ENCODE data around the gene CNTNAP2.
"Not testable (repeated sequence)": the region's sequence is repeated elsewhere in the genome, so short reads cannot be mapped to it uniquely, and the experiment has no call there.

Gene CNTNAP2

DNA sequence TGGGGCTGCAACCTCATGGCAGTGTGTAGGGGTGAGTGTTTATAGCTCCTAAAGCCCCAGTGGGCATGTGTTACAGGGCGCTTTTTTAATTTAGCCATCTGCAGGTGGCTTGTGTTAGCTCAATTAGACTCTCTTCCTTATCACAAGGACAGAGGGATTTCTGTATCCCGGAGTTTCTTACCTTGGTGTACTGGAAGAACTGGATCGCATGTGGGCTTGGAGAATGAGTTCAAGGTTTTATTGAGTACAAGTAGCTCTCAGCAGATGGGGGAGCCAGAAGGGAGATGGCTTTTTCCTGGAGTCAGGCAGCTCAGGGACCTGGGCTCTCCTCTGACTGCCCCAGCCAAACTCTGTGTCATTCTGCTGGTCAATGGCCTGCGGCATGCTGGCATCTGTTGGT is 2320.4 kb downstream of the CNTNAP2 start:
- DNase-seq, result no peak

DNA sequence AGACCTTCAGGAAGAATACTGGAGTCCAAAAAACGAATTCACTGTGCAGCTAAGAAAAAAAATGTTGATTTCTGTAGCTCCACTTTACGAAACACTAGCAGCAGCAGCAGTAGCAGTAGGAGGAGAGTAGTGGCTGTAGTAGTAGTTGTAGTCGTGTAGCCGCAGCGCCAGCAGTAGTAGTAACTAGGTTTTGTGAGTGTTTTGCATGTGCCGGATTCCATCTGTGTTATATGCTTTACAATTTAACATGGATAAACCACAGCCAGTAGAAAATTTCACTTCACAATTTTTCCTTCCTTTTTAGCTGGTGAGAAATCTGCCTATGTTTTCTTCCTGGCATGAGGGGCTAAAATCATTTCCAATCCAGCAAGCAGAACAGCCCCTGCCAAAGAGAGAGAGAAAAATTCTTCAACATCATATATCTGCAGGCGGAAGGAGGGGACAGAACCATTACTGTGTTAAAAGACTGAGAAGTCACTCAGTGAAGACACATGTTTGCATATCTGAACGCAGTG is 2325.6 kb downstream of the CNTNAP2 start:
- DNase-seq, result no peak

DNA sequence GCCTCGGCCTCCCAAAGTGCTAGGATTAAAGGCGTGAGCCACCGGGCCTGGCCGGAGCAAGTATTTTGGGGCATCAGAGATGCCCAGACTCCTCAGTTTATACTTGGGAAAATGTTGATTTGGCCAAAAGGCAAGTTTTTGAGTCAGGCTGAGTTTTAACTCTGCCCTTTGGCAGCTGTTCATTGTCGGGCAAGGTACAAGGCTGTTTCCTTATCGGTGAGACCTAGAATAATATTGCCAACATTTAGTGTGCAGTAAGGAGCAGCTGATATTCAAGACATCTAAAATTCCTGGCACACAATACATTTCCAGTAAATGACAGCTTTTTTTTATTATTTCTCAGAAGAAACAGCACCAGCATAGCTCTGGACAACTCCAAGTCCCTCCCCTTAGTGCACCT is 2326.3 kb downstream of the CNTNAP2 start:
- DNase-seq, result no peak

DNA sequence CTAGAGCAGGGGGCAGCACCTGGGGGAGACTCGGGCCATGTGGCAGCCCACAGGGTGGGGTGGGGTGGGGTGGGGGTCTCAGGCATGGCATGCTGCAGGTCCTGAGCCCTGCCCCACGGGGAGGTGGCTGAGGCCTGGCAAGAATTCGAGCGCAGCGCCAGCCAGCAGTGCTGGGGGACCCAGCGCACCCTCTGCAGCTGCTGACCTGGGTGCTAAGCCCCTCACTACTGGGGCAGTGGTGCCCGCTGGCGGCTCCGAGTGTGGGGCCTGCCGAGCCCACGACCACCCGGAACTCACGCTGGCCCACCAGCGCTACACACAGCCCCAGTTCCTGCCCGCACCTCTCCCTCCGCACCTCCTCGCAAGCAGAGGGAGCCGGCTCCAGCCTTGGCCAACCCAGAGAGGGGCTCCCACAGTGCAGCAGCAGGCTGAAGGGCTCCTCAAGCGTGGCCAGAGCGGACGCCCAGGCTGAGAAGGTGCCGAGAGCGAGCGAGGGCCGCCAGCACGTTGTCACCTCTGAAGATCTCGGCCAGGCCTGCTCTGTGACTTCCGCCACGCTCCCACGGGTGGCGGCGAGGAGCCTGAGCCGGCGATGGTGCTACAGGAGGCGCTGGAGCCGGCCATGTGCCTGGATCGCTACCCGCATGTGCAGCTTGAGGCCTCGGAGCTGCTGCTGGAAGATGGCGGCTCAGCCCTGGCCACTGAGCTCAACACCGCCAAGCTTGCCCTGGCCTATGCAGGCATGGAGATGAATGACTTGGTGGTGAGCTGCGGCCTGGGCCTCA is 2328.9 kb downstream of the CNTNAP2 start:
- no peak for DNase-seq

DNA sequence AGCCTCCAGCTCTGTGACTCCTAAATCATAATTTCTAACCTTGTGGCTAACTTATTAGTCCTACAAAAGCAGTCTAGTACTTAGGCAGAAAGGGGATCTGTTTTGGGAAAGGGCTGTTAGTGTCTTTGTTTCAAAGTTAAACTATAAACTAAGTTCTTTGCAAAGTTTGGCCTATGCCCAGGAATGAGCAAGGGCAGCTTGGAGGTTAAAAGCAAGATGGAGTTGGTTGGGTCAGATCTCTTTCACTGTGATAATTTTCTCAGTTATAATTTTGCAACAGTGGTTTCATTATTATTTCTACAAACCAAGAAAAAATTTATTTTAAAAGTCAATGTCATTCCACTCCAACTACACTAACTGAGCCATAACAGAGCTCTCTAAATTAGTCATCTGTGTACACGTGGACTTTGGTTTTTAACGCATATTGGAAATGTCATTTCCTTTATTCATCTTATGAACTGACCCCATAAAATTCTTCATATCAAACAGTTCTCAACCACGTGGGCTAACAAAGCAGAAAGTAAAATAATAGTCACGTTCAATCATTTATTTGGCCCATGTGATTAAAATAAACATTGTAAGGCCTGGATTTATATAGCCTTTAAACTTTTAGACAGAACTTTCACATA is 2330.7 kb downstream of the CNTNAP2 start:
- DNase-seq, result no peak

DNA sequence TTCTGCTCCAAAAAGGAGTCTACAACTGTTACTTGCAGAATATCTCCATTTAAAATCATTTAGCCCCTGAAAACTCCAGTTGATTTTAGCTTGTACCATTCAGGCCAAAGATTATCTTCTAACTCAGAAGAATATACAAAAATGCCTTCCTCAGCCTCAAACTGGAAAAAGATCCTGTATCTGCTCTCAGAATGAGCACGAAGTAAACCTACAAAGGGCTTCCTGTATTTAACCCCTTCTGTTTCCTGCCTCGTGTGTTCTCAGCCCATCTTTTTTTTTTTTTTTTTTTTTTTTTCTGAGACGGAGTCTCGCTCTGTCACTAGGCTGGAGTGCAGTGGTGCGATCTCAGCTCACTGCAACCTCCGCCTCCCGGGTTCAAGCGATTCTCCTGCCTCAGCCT is 2334.9 kb downstream of the CNTNAP2 start:
- DNase-seq, result not testable (repeated sequence)

DNA sequence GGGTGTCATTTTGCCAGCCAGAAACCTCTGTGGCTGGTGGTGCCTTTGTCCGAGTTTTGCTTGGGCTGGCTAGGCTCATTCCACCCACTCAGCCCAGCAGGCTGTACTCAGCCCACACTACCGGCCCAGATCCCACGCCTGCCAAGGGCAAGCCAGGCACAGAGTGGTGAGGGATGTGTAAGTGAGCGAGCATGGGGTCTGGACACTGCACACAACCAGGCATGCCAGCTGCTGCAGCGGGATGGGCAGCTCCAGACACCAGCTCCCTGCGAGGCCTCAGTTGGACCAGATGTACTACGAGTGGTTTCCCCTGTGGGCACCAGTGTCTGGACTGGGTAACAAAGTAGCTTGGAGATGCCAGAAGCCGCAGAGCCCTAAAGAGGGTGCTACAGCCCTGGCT is 2339.8 kb downstream of the CNTNAP2 start:
- no peak for DNase-seq

DNA sequence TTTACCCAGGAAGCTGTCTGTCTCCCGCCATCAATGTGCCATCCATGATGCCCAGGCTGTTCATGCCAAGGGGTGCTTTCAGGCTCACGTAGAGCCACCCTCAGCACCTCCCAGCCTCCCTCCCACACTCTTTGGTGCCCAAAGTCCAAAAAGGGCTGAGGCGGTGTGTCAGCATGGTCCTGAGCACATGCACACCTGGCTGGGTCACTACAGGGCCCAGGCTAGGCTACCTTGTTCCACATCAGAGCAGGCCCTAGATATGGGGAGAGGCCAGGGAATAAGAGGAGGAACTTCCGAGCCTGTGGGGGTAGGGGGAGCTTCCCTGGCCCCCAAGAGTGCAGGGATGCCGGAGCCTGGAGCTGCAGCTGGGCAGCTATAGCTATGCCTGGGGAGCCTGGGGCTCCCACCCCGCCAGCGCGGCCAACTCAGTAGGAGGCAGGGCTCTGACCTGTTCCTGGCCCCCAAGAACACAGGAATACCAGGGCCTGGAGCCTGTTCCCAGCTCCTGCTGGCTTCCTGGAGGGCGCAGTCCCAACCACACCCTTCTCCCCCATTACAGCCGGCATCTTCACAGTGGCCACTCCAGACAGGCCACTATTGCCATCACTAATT is 2340.8 kb downstream of the CNTNAP2 start:
- no peak for DNase-seq

DNA sequence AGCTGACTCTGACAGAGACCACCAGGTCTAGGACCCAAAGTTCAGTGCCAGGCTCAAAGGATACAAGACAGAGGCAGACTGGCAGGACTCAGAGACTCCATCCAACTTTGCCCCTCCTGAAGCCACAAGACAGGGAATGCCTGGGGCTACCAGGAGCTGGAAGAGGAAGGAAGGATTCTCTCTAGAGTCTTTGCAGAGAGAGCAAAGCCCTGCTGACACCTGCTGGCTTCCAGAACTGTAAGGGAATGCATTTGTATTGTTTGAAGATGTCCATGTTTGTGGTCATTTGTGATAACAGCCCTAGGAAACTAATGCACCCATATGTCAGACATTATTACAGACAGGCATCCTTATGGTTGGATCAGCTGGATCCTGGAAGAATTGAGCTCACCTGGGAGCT is 2341.7 kb downstream of the CNTNAP2 start:
- DNase-seq, result no peak

DNA sequence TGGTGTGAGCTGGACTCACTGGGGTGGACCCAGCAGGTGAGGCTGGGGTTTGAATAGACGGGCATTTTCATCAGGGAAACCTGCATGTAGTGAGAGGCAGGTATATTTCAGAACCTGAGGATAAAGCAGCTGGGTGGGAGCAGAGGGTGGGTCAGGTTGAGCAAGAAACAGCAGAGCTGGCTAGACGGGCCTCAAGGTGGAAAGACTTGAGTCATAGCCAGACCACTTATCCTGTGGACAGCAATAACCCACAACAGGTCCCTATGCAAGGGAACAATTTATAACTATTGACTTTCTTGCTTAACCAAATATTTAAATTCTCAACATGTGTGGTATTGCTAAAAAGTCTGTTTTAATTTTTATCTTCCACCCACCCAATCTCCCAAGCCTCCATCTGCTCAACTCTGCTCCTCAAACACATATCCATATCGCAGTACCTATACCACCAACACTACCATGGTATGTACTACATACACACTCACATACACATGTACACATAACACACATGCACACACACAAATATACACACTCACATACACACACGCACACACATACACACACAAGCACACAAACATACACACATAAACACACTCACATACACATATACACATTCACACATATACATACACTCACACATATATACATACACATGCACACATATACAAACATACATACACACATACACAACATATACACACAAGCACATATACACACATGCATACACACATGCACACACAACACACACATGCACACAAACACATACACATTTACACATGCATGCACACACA is 2345.0 kb downstream of the CNTNAP2 start:
- no peak for DNase-seq

DNA sequence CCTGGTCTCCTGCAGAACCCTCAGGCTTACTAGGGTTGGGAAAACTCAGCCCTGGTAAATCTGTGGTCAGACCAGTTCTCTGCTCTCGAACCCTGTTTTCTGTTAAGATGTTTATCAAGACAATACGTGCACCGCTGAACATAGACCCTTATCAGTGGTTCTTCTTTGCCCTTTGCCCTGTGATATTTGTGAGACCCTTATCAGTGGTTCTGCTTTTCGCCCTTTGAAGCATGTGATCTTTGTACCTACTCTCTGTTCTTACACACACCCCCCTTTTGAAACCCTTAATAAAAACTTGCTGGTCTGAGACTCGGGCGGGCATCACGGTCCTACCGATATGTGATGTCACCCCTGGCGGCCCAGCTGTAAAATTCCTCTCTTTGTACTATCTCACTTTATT is 2346.2 kb downstream of the CNTNAP2 start:
- DNase-seq, result not testable (repeated sequence)

DNA sequence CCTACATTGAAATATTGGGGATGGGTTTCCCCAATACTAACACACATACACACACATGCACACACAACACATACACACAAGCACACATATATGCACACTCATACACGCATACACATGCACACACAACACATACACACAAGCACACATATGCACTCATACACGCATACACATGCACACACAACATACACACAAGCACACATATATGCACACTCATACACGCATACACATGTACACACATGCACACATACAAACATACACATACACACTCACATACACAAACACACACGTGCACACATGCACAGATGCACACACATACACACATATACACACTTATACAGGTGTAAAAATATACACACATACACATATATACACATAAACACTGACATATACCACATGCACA is 2346.6 kb downstream of the CNTNAP2 start:
- no peak for DNase-seq

DNA sequence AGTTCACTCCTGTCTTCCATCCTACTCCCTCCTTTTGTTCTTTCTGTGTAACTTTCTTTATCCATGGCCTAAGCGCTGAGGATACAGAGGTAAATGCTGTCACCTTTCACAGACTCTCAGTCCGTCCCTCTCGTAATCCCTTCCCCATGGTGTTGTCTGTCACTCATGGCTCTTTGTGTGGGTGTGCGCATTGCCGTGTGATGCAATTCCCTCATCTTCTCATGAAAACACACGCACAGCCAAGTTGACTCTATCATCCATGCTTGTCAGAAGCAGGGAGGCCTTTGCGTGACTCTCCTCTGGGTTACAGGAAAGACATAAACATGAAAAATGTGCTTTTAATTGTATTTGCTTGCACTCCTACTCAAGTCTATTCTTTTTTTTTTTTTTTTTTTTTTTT is 2348.3 kb downstream of the CNTNAP2 start:
- DNase-seq, result no peak

DNA sequence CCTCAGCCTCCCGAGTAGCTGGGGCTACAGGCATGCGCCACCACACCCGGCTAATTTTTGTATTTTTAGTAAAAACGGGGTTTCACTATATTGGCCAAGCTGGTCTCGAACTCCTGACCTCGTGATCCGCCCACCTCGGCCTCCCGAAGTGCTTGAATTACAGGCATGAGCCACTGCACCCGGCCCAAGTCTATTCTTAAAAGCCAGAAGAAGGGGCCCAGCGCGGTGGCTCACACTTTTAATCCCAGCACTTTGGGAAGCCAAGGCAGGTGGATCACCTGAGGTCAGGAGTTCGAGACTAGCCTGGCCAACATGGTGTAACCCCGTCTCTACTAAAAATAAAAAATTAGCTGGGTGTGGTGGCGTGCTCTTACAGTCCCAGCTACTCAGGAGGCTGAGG is 2348.8 kb downstream of the CNTNAP2 start:
- DNase-seq, result not testable (repeated sequence)

DNA sequence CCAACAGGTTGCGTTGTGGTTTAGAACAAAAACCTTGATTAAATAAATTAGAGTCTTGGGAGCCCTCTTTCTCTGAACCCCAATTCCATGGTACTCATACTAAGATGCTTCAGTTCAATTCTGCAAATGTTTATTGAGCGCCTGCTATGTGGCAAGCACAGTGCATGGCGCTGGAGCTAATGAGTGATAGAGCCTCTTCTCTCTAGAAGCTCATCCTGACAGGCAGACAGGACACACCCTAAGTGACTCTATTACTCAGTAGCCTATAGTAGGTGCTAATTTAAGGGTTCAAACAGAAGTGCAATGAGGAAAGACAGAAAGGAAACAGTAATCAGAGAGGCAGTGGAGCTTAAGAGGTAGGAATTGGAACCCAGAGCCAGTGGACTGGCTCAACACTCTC is 2349.5 kb downstream of the CNTNAP2 start:
- DNase-seq, result no peak

DNA sequence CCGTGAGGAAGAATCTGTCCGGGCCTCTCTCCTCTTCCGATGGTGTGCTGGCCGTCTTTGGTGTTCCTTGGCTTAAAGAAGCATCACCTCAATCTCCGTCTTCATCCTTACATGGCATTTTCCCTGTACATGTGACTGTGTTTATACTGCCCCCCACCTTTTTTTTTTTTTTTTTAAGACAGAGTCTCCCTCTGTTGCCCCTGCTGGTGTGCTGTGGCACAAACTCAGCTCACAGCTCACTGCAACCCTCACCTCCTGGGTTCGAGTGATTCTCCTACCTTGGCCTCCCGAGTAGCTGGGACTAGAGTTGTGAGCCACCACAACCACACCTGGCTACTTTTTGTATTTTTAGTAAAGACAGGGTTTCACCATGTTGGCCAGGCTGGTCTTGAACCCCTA is 2352.1 kb downstream of the CNTNAP2 start:
- DNase-seq, result no peak

All from suppressor macrophage treated with lipopolysaccharide for 4 hours (primary cell).